HL-60 (cell line): Measurements from ENCODE around the gene ZNF439.

Source experiments
- DNase-seq, 2 experiments: peaks; one replicate each; pipeline ENCODE4 v3.0.0-alpha.2; 2010 to 2020; ENCODE audit warnings: low read depth in 1 of 2, low spot score in 1 of 2
- H3K27ac ChIP-seq: fragments of 250-450 bp; sonication (Bioruptor Pico); replicated peaks from 2 replicates; pipeline ENCODE4 v1.5.1; 2020; ENCODE audit warnings: mild to moderate bottlenecking, moderate library complexity
- H3K27me3 ChIP-seq: fragments of 250-450 bp; sonication (Bioruptor Pico); 2 replicates; pipeline ENCODE4 v1.5.1; 2021; ENCODE audit warnings: mild to moderate bottlenecking, moderate library complexity; ENCODE audit not compliant: insufficient read depth, poor library complexity, severe bottlenecking
- H3K4me3 ChIP-seq: replicated peaks from 2 replicates; pipeline ENCODE4 v1.5.1; 2011; ENCODE audit warnings: mild to moderate bottlenecking, control low read depth, low read length; ENCODE audit not compliant: insufficient read depth
- CTCF ChIP-seq: IDR thresholded peaks from one replicate; pipeline ENCODE4 v1.5.1; 2011; ENCODE audit warnings: low read length, control low read depth, inconsistent platforms; ENCODE audit not compliant: insufficient read depth
- GABPA ChIP-seq: IDR thresholded peaks from 2 replicates; pipeline ENCODE4 v1.6.1; 2012; ENCODE audit warnings: low read depth
- POLR2AphosphoS5 ChIP-seq: IDR thresholded peaks from 2 replicates; pipeline ENCODE4 v1.6.1; 2012; ENCODE audit warnings: low read depth
- REST ChIP-seq: IDR thresholded peaks from 2 replicates; pipeline ENCODE4 v1.6.1; 2012; ENCODE audit warnings: low read depth; ENCODE audit not compliant: insufficient replicate concordance
- SPI1 ChIP-seq: IDR thresholded peaks from 2 replicates; pipeline ENCODE4 v1.6.1; 2012; ENCODE audit warnings: low read depth, mild to moderate bottlenecking, borderline replicate concordance
- long read RNA-seq: library from polyadenylated mRNA; unstranded; transcript quantifications from one replicate; pipeline ENCODE4 v2.0.0, GENCODE V29; 2020

The ZNF439 gene
- long read RNA-seq, partial matches to known transcripts: 0 of 3 reads
- long read RNA-seq, other reads (novel, unspliced or antisense): 3 of 3 reads

- peak within 1 kb of the TSS; percentile 89 for H3K27ac ChIP-seq
- no peak for TF ChIP-seq GABPA
- no peak for TF ChIP-seq REST
- TF ChIP-seq CTCF: no peak
- TF ChIP-seq POLR2AphosphoS5: no peak
- TF ChIP-seq SPI1: 0 out of 2 replicates have a peak, but pooled peaks have one; percentile 38
- no peak within 1 kb of the TSS for H3K4me3 ChIP-seq
- no peaks in the 10 kb centered on the region for H3K27me3 ChIP-seq
- DNase-seq: peak in 1 of 2 experiments; percentile 64
Observed at GRCh38 chr19:11848594-11849469, at the start of gene ZNF439. Gene ZNF439, plus strand, starts transcription at chr19:11848726. Its CDS starts 142 bp downstream, at chr19:11848868.

GRCh38 chr19:11806354-11807098 lies 42.0 kb upstream of the ZNF439 start:
- no peak for DNase-seq
- Histone ChIP-seq H3K4me3 (no peak overlapping the region), H3K27ac (no peak overlapping the region), H3K27me3 (no peaks in the 10 kb centered on the region)
- no peak for TF ChIP-seq POLR2AphosphoS5
- no peak for TF ChIP-seq CTCF
- TF ChIP-seq SPI1: no peak
- TF ChIP-seq REST: no peak
- no peak for TF ChIP-seq GABPA

GRCh38 chr19:11807099-11807380 lies 41.5 kb upstream of the ZNF439 start:
- Histone ChIP-seq H3K4me3 (no peak overlapping the region), H3K27ac (no peak overlapping the region), H3K27me3 (no peaks in the 10 kb centered on the region)
- no peak for DNase-seq
- TF ChIP-seq GABPA (no peak), POLR2AphosphoS5 (no peak), CTCF (no peak), SPI1 (no peak), REST (no peak)
